HG02798 (cell line): ENCODE results near the gene GPRC5D.

Source experiments
- ATAC-seq: cut with Tn5 transposase; IDR thresholded peaks from one replicate; pipeline ENCODE4 v1.9.1; 2021; ENCODE audit warnings: mild to moderate bottlenecking; ENCODE audit not compliant: unreplicated experiment, poor library complexity

The GPRC5D gene

GRCh38 chr12:12952036-12952435 lies at the start of gene GPRC5D:
Gene GPRC5D (minus strand): TSS chr12:12952170. CDS start chr12:12950384, 1,786 bp downstream.
- ATAC-seq = no peak

GRCh38 chr12:13001775-13002040 lies 49.7 kb upstream of the GPRC5D start:
- no peak for ATAC-seq

- ATAC-seq = no peak
Measured at GRCh38 chr12:13000925-13001774, 49.2 kb upstream of the GPRC5D start.

GRCh38 chr12:13000616-13000924 lies 48.6 kb upstream of the GPRC5D start:
- ATAC-seq = peak; percentile 42

- peak; percentile 89 for ATAC-seq
Measured at GRCh38 chr12:12999959-13000615, 48.1 kb upstream of the GPRC5D start, which contains the start of gene HEBP1. Gene HEBP1 (minus strand): TSS chr12:13000265. CDS start chr12:13000114, 151 bp downstream.

GRCh38 chr12:12999271-12999958 lies 47.4 kb upstream of the GPRC5D start:
- ATAC-seq = no peak

GRCh38 chr12:12998248-12998647 lies 46.3 kb upstream of the GPRC5D start:
- no peak for ATAC-seq

- no peak for ATAC-seq
Measured at GRCh38 chr12:12997734-12998133, 45.8 kb upstream of the GPRC5D start.

GRCh38 chr12:12997156-12997555 lies 45.2 kb upstream of the GPRC5D start:
- ATAC-seq = no peak

GRCh38 chr12:12996209-12996608 lies 44.2 kb upstream of the GPRC5D start:
- no peak for ATAC-seq

- ATAC-seq = no peak
Measured at GRCh38 chr12:12995088-12995487, 43.1 kb upstream of the GPRC5D start.

GRCh38 chr12:12993367-12993766 lies 41.4 kb upstream of the GPRC5D start:
- ATAC-seq = no peak

- no peak for ATAC-seq
Measured at GRCh38 chr12:12992418-12993130, 40.6 kb upstream of the GPRC5D start.

- ATAC-seq = no peak
Measured at GRCh38 chr12:12990700-12991468, 38.9 kb upstream of the GPRC5D start.

- ATAC-seq = no peak
Measured at GRCh38 chr12:12987421-12987820, 35.5 kb upstream of the GPRC5D start.

- no peak for ATAC-seq
Measured at GRCh38 chr12:12986775-12987331, 34.9 kb upstream of the GPRC5D start.

- ATAC-seq = no peak
Measured at GRCh38 chr12:12985817-12986408, 33.9 kb upstream of the GPRC5D start.

GRCh38 chr12:12984149-12984548 lies 32.2 kb upstream of the GPRC5D start:
- no peak for ATAC-seq

GRCh38 chr12:12983420-12984035 lies 31.6 kb upstream of the GPRC5D start:
- ATAC-seq = no peak
